ENCODE results near the gene CMIP.

GRCh38 chr16:81698310-81698641 is 253.7 kb downstream of the CMIP start:
- TF ChIP-seq POLR2AphosphoS5 (IDR thresholded peaks at IDR 0.05; ENCODE audit: low read length) (no peak), CTCF (IDR thresholded peaks at IDR 0.05 in 2 of 3, conservative IDR thresholded peaks at IDR 0.05 in 1 of 3; ENCODE audit: control insufficient read depth in 2 of 3, extremely low read depth in 1 of 3, insufficient read depth in 1 of 3, low read depth in 3 of 3, low read length in 3 of 3) (no peak), RAD51 (IDR thresholded peaks at IDR 0.05) (no peak), JUND (IDR thresholded peaks at IDR 0.05; ENCODE audit: low read depth, low read length) (no peak), NRF1 (conservative IDR thresholded peaks at IDR 0.05; ENCODE audit: low read depth, low read length) (no peak)

Measured in GM12878 (cell line).